Caco-2 (cell line): ENCODE data around the gene SESTD1. TPM values are rescaled to one million over a fixed set of nuclear protein-coding genes. Genes with fewer than 3 reads are reported as not detected.
"Not testable (repeated sequence)": the region's sequence is repeated elsewhere in the genome, so short reads cannot be mapped to it uniquely, and the experiment has no call there.

Source experiments
- BruUV-seq: library from RNA; stranded (reverse); fragments of 400-500 nt; replicated peaks from 2 replicates; lab custom pipeline; 2021; lab: Mats Ljungman, UMichigan
- CTCF ChIA-PET: fragments of 300-600 bp; sonication (Branson Sonifier 250); formaldehyde crosslinking; loops from one replicate; lab custom pipeline; 2022; ENCODE audit warnings: antibody characterized with exemption; lab: Charles Lee
- POLR2A ChIA-PET: fragments of 300-600 bp; sonication (Branson Sonifier 250); formaldehyde crosslinking; loops from one replicate; lab custom pipeline; 2022; ENCODE audit warnings: antibody characterized with exemption; lab: Charles Lee
- DNase-seq, 2 experiments: peaks; one replicate each; pipeline versions ENCODE4 v3.0.0 to v3.0.0-alpha.2; 2020 to 2022
- H3K27me3 ChIP-seq: replicated peaks from 2 replicates; pipeline ENCODE4 v1.6.0; 2011; ENCODE audit warnings: low read length; ENCODE audit not compliant: control insufficient read depth, insufficient read depth
- H3K36me3 ChIP-seq: 2 replicates; pipeline ENCODE4 v1.5.1; 2011; ENCODE audit warnings: low read length; ENCODE audit not compliant: control insufficient read depth, insufficient read depth
- H3K4me1 ChIP-seq: fragments of 250-450 bp; sonication (Bioruptor Pico); 2 replicates; pipeline ENCODE4 v1.5.1; 2020; ENCODE audit warnings: mild to moderate bottlenecking
- H3K4me3 ChIP-seq: 2 replicates; pipeline ENCODE4 v1.5.1; 2011; ENCODE audit warnings: low read depth, mild to moderate bottlenecking, control low read depth, low read length
- H3K9me3 ChIP-seq: fragments of 250-450 bp; sonication (Bioruptor Pico); 2 replicates; pipeline ENCODE4 v1.5.1; 2020; ENCODE audit warnings: mild to moderate bottlenecking, moderate library complexity
- H3K27ac Mint-ChIP-seq: one replicate; pipeline ENCODE4 v1.8.0; 2022; ENCODE audit warnings: mixed read lengths; ENCODE audit not compliant: unreplicated experiment
- H3K27me3 Mint-ChIP-seq: one replicate; pipeline ENCODE4 v1.8.0; 2022; ENCODE audit warnings: mixed read lengths; ENCODE audit not compliant: insufficient read depth, unreplicated experiment
- H3K36me3 Mint-ChIP-seq: one replicate; pipeline ENCODE4 v1.8.0; 2022; ENCODE audit warnings: mild to moderate bottlenecking, mixed read lengths; ENCODE audit not compliant: insufficient read depth, unreplicated experiment
- H3K4me1 Mint-ChIP-seq: one replicate; pipeline ENCODE4 v1.8.0; 2022; ENCODE audit warnings: low read depth, mixed read lengths; ENCODE audit not compliant: unreplicated experiment
- H3K4me3 Mint-ChIP-seq: one replicate; pipeline ENCODE4 v1.8.0; 2022; ENCODE audit warnings: mild to moderate bottlenecking, moderate library complexity, mixed read lengths; ENCODE audit not compliant: unreplicated experiment
- H3K9me3 Mint-ChIP-seq: one replicate; pipeline ENCODE4 v1.8.0; 2022; ENCODE audit warnings: mixed read lengths; ENCODE audit not compliant: unreplicated experiment
- CTCF ChIP-seq, 2 experiments: fragments of 200-600 bp in 1 of 2; IDR thresholded peaks; 1 replicate in 1 of 2; 2 replicates in 1 of 2; pipeline versions ENCODE4 v1.5.1 to v1.8.0; 2011 to 2022; ENCODE audit warnings: antibody characterized with exemption in 1 of 2, control low read depth in 1 of 2, inconsistent platforms in 1 of 2, low read depth in 1 of 2, low read length in 1 of 2, mild to moderate bottlenecking in 1 of 2, moderate library complexity in 1 of 2; ENCODE audit not compliant: insufficient read depth in 1 of 2, severe bottlenecking in 1 of 2, unreplicated experiment in 1 of 2
- intact Hi-C: fragments of 100-400 bp; cut with micrococcal nuclease; formaldehyde crosslinking; loops from one replicate; pipeline ENCODE4 v1.10.0; 2022; ENCODE audit not compliant: unreplicated experiment
- total RNA-seq: library from RNA; stranded (reverse); gene quantifications from 2 replicates; pipeline ENCODE4 v1.2.3, GENCODE V29; 2022

Gene SESTD1
- total RNA-seq, 1 experiment from 2014 or later = 50.2 TPM

- ChIA-PET CTCF (no interaction called here), POLR2A (no interaction called here)
- Mint-ChIP-seq H3K27ac (no peak overlapping the region), H3K27me3 (no peaks in the 10 kb centered on the region), H3K4me1 (no peaks in the 10 kb centered on the region), H3K4me3 (no peak overlapping the region), H3K36me3 (no peaks in the 10 kb centered on the region), H3K9me3 (no peaks in the 10 kb centered on the region)
- H3K9me3 ChIP-seq = no peaks in the 10 kb centered on the region
- DNase-seq = no peak
- no peaks in the 10 kb centered on the region for H3K27me3 ChIP-seq
- no peak overlapping the region for H3K4me3 ChIP-seq
- H3K36me3 ChIP-seq = no peaks in the 10 kb centered on the region
- TF ChIP-seq CTCF (IDR thresholded peaks at IDR 0.05; ENCODE audit: insufficient read depth in 1 of 2, low read depth in 1 of 2, low read length in 1 of 2, severe bottlenecking in 1 of 2, unreplicated experiment in 1 of 2) = no peak
- BruUV-seq = no TSS peak
- intact Hi-C loops = no loop called here
- no peaks in the 10 kb centered on the region for H3K4me1 ChIP-seq
These were observed 40.3 kb downstream of the SESTD1 start for GRCh38 chr2:179224361-179224760.

DNA sequence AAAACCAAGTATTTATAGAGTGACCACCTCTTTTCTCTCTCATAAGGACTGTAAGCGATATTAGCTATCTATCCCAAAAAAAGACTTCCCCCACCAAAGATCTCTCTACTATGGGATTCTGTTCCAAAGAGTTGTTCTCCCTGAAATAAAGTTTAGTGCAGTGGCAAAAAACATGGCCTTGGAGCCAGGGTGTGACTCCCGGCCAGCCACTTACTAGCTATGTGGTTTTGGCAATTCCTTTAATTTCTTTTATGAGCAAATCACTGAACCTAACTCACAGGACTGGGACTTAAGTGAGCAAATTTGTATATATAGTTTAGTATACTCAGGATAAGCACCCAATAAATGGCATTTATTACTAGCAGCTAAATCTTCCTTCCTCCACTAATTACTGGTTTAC is 42.6 kb downstream of the SESTD1 start:
- Histone ChIP-seq H3K36me3 (no peaks in the 10 kb centered on the region), H3K4me3 (no peak overlapping the region), H3K27me3 (no peaks in the 10 kb centered on the region), H3K9me3 (no peaks in the 10 kb centered on the region), H3K4me1 (no peaks in the 10 kb centered on the region)
- intact Hi-C loops = no loop called here
- ChIA-PET POLR2A (no interaction called here), CTCF (no interaction called here)
- Mint-ChIP-seq H3K27ac (no peak overlapping the region), H3K4me1 (no peaks in the 10 kb centered on the region), H3K9me3 (no peaks in the 10 kb centered on the region), H3K36me3 (no peaks in the 10 kb centered on the region), H3K27me3 (no peaks in the 10 kb centered on the region), H3K4me3 (no peak overlapping the region)
- no peak for DNase-seq
- TF ChIP-seq CTCF (IDR thresholded peaks at IDR 0.05; ENCODE audit: insufficient read depth in 1 of 2, low read depth in 1 of 2, low read length in 1 of 2, severe bottlenecking in 1 of 2, unreplicated experiment in 1 of 2) = no peak
- BruUV-seq = no TSS peak

DNA sequence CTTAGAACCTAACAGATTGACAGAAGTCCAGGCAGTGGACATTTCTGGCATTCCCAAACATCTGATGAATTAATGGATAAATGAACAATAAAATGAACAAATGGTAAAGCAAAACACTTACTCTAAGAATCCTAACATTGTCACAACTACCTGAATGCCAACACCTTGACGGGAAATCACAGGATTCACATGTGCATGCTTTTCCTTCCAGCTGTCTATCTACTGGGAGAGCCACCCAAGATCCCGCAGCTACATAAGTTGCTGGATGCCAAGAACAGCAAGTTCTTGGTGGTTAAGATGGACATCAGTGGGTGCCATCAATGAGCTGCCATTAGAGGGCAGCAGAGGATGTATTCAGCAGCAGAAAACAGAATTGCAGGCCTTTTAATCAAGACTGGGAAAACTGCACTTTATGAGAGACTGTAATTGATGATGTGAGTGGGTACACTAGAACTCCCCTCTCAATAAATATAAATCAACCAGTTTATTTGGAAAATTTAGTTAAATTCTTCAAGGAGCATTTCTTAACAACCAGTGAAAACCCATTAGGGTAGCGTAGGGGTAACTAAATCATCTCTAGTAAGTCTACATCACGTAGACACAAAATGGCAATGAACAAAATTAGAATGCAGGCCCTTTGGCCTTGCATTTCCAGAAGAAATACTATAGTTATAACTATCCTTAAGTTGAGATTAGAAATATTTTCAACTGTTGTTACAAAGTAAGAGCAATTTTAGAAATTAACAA is 45.6 kb downstream of the SESTD1 start:
- ChIA-PET CTCF (interaction anchor here (0.6 to 1.1 kb wide), 10 partner anchors 20 to 192 kb away, joined by 3 to 6 read pairs (median 3); no protein-coding TSS in a partner anchor), POLR2A (interaction anchor here (0.6 kb wide), 1 partner anchor 169 kb away, joined by 4 read pairs; no protein-coding TSS in a partner anchor)
- no peak overlapping the region for H3K4me3 ChIP-seq
- Mint-ChIP-seq H3K4me3 (no peak overlapping the region), H3K4me1 (no peaks in the 10 kb centered on the region), H3K27me3 (no peaks in the 10 kb centered on the region), H3K27ac (no peak overlapping the region), H3K9me3 (no peaks in the 10 kb centered on the region), H3K36me3 (no peaks in the 10 kb centered on the region)
- DNase-seq = peak; percentile 70 to 71
- no peaks in the 10 kb centered on the region for H3K9me3 ChIP-seq
- no peaks in the 10 kb centered on the region for H3K4me1 ChIP-seq
- H3K36me3 ChIP-seq = no peaks in the 10 kb centered on the region
- TF ChIP-seq CTCF (IDR thresholded peaks at IDR 0.05; ENCODE audit: insufficient read depth in 1 of 2, low read depth in 1 of 2, low read length in 1 of 2, severe bottlenecking in 1 of 2, unreplicated experiment in 1 of 2) = peak; percentile 82 to 90
- intact Hi-C loops = loop anchor here (1.0 to 5.0 kb wide), 8 partner anchors 24 to 532 kb away; partner anchors contain the start of gene SESTD1
- no peaks in the 10 kb centered on the region for H3K27me3 ChIP-seq
- no TSS peak for BruUV-seq

GRCh38 chr2:179214671-179215070 is 50.0 kb downstream of the SESTD1 start:
- CTCF ChIA-PET, POLR2A ChIA-PET, H3K27ac Mint-ChIP-seq, DNase-seq, BruUV-seq, H3K4me1 ChIP-seq, H3K27me3 ChIP-seq, H3K27me3 Mint-ChIP-seq, H3K4me3 ChIP-seq, H3K9me3 ChIP-seq, H3K36me3 Mint-ChIP-seq, H3K36me3 ChIP-seq, H3K4me1 Mint-ChIP-seq, H3K4me3 Mint-ChIP-seq: not testable (repeated sequence)
- intact Hi-C loops = loop anchor here (5.0 kb wide), 1 partner anchor 48 kb away; the partner anchor contains the start of gene SESTD1
- peaks cover 13% of the 10 kb centered on the region for H3K9me3 Mint-ChIP-seq
